Measurements from ENCODE around the gene NELL1.
"Not testable (repeated sequence)": the region's sequence is repeated elsewhere in the genome, so short reads cannot be mapped to it uniquely, and the experiment has no call there.

The NELL1 gene

DNA sequence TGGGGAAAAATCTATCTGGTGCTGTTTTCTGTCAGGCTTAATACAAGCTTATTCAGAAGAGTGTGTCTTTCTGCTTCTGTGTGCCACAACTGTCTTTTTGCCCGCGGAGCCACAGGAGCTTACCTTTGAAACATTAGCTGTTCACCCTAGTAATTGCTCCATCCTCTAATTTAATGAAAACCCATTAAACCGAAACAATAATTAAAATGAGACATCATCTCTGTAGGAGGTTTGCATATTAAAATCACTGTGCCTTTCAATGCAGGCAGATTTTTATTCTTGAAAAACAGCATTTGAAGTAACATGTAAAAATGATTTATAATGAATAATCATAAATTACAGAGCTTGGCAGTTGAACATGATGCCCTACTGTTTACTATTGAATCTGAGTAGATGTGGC, 102.3 kb downstream of the NELL1 start:
- DNase-seq, result no peak

DNA sequence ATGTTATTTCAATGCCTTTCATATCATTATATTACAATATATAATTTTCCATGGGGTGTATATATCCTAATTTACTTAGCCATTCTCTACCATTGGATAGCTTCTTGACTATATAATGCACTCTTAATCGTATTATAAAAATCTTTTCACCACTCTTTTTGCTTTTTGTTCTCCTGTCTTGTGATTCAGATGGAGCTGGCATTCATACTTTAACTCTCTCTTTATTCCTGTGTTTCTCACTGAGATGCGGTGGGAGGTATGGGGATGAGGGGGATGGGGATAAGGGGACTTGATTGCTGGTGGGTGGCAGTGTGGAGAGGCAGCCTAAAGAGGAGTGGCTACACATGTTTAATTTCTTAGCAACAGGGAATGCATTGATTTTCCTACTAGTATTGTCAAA, 105.9 kb downstream of the NELL1 start:
- no peak for DNase-seq

DNA sequence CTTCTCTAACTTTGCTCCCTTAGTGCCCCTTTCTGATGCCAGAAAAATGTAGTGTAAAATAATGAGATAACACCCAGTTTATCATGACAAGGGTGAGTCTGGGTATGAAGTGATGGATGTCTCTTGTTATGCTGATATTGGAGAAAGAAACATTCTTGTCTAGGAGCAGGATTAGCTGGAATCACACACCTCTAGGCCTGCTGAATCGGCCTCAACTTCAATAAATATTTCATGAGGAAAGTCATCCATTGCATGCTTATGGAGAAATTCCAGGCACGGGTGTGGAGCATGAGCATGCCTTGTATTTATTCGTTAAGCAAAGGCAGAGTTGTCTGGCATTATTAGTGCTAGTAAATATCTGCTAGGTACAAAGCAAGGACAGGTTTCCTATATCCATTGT, 113.4 kb downstream of the NELL1 start:
- no peak for DNase-seq

DNA sequence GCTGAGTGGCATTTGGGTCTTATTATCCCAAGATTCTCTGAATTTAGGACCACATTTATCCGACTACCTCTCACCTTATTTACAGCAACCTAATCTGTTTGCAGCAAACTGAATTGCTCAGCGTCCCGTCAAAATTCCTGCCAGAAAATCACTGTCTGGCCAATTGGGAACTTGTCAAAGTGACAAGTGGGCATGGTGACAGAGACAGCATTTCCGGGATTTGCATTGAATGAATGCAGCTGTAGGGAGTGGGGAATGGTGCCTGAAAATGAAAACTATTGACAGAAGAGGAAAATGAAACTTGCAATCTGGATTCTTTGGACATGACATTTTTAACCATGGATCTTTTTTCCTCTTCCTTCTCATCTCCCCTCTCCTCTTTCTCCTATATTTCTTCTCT, 113.8 kb downstream of the NELL1 start:
- no peak for DNase-seq

DNA sequence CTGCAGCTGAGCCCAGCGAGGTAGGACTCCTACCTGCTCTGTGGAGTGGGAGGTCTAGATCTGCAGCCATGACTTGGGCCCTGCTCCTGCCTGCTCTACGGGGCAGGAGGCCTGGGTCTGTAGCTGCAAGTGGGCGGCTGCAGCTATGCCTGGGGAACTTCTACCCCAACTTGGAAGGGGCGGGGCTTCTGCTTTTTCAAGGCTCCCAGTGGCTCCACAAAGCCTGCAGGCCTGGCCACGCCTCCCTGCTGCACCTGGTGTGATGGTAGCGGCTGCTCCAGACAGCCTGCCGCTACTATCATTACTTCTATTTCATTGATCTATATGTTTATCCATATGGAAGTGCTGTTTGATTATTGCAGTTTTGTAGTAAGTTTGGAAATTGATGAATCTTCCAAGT, 121.2 kb downstream of the NELL1 start:
- DNase-seq, result no peak

DNA sequence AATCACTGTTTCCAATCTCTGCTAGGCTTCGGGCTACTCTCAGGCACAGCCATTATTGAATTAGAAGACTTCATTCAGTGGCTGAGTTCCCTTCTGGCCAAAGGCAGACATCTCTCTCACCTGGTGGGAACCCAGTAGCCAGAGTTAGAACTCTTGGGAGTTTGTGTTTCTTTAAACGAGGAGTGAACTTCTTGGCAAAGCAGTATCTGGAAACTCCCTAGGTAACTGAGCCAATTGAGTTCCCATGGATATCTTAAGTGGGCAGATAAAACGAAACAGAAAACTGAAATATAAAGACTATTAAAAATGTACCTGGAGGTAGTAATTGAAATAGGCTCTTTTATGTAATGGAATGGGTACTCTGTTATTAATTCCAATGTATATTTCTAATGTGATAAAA, 125.6 kb downstream of the NELL1 start:
- DNase-seq, result no peak

DNA sequence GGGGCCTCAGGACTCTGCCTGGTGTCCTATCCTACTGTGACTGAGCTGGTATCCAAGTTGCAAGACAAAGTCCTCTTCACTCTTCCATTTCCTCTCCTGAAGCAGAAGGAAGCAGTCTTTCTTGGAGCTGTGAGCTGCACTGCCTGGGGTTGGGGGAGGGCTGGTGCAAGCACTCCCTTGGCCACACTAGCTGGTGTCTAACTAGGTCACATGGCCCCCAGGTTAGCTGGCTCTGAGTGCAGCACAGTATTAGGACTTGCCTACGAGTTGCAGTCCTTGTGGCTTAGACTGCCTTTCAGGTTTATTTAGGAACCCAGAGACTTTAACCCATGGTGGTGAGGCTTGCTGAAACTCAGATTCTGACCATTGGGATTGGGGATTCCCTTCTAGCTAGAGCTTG, 138.9 kb downstream of the NELL1 start:
- DNase-seq, result no peak

DNA sequence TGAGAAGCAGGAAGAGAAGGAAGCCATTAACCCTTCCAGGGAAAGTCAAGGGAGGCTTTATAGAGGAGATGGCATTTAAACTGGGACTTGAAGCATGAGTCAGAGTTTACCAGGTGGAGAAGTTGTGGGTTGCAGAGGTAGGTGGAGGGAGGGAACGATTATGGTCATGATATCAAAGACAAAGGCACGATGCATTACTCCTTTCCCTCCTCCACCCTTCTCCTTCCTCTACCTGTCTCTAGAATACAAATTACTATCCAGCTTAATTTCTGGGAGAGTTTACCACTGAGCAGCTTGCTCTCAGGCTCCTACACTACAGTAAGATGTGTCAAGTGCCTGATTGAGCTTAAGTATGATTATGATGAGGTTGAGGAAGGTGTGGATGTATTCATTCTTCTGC, 151.7 kb downstream of the NELL1 start:
- no peak for DNase-seq

DNA sequence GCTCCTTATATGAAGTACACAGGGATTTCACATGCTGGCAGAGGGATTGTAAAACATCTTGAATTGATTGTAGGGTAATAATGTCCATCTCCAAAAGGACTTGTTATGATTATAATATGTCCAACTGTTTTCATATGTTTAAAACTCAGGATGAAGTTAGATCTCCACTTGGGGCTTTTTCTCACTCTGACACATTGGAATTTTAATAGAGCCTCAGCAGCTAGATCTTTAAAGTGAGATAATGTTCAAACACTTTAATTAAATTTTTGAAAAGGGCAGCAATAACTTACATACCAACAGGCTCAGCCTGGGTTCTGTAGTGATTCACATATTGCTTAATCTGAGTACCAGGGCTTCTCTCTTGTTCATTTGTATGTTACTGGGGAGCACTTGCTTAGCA, 152.1 kb downstream of the NELL1 start:
- no peak for DNase-seq

DNA sequence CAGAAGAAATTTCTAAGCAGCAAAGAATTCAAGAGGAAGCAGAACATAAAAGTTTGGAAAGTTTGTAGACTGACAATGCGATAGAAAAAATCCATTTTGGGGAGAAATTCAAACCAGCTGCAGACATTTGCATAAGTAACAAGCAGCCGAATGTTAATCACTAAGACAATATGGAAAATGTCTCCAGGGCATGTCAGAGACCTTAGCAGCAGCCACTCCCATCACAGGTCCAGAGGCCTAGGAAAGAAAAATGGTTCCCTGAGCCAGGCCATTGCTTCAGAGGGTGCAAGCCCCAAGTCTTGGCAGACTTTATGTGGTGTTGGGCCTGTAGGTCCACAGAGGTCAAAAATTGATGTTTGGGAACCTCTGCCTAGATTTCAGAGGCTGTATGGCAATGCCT, 155.4 kb downstream of the NELL1 start:
- DNase-seq, result no peak

DNA sequence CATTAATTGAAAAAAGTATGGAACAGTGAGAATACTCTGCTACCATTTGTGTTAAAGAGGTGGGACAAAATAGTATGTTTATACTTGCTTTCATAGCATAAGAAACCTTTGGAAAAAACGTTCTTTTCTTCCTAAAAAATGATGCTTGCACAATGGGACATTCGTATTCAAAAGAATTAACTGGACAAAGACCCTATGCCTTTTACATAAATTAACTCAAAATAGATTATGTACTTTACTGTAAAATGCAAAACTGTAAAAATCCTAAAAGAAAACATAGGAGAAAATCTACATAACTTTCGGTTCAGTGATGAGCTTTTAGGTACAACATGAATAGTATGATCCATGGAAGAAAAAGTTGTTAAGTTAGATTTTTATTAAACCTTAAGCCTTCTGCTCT, 166.2 kb downstream of the NELL1 start:
- DNase-seq, result no peak

DNA sequence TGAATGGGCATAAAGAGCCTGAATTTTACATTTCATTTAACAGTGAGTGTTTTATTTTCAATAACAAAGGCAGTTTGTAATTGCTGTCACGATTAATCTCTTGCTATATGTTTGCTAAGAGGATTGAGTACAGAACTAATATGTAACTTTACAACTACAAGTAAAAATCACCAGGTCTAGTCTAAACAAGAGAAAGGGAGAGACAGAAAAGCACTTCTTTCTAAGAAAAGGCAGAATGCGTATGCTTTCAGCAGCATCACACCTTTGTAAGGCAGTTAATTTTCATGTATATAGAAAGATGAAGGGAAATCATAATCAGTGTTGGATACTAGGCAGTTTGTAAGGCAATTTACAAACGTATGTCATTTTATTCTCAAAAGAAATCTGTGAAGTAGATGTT, 169.8 kb downstream of the NELL1 start:
- no peak for DNase-seq

DNA sequence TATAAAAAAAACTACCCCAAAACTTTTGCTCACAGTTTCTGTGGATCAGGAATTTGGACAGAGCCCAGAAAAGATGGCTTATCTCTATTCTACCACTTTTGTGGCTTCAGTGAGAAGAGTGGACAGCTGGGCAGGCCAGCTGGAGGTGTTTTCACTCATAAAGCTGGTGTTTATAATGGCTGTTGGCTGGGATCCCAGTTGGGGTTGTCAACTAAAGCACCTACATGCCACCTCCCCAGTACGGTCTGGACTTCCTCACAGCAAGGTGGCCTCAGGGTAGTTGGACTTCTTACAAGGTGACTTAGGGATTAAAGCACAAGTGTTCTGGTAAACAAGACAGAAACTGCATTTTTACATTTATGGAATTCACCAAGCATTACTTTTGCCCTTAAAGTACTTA, 171.0 kb downstream of the NELL1 start:
- DNase-seq, result peak in 1 of 2 experiments; percentile 40

DNA sequence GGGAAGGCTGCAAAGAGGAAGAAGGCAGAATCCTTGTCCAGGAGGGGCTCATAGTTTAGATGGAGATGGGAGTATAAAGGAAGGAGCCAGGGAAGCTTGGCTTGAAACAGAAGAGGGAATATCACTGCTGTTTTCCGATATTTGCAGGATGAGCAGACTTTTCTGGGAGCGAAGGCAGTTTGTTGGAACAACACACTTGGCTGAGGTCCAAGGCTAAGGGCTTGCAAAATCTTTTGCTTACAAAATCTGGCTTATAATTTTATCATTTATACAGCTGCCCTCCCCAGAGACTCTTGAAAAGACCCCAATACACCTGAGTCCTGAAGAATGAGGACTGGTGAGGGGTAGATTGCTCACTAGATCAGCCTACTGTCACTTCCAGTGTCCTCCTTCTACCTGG, 174.8 kb downstream of the NELL1 start:
- DNase-seq, result no peak

DNA sequence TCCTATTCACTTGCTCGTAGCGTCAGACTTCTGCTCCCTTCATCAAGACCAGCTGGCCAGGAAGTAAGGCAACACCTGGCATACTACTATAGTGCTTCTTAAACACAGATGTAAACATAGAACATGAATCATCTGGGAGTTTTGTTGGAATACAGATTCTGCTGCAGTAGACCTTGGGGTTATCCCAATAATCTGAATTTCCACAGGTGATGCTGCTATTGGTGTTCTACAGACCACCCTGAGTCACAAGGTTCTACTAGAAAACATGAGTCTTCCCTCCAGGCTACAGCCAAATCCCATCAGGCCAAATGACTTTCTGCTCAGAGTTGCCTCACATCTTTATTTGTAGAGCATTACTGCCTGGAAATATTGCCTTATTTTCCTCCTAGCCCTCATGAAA, 175.2 kb downstream of the NELL1 start:
- DNase-seq, result no peak

DNA sequence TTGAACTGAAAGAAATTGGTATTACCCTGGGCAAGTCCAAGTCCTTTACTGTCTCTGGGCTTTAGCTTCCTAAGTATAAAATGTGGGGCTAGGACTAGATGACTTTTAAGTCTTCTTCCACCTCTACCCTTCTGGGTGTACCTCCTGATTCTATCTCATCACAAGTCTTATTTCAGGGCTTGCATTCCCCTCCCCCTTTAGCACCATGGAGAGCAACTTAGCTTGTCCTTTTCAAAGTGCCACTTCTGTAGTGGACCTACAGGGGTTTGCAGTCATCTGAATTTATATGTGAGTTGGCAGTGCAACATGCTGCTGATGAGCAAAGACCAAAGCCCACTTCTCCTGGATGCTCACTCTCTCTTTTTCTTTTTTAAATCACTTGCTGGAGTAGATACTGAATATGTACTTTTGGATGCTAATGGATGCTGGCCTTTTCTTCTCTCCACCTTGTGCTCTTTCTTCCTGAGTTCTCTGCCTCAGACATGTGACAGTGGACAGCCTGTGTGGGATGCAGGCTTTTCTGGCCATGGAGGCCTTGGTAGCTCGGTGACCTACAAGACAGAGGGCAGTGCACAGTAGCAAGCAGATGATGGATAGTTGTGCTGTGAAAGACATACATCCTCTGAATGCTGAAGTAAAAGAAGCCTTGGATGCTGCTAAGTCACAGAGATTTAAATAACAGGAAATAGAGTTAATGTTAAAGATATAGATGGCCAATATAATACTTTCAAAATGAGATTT, 185.0 kb downstream of the NELL1 start:
- DNase-seq, result no peak

DNA sequence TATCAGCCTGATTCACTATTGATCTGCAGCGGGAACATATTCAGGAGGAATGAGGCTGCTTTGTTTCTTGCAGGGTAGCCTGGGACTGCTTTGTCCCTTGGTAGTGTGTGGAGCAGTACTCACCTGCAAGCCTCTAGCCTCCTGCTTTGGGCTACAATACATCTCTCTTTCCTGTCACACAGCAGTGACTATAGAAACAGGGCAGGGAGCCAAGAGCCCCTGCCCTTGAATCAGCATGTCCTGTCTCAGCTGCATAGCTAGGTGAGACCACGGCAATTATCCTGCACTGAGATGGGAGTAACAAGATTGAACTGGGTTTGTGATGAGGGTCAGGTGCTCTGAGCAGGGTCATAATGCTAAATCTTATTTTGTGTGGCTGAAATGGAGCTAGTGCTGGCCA, 191.9 kb downstream of the NELL1 start:
- no peak for DNase-seq

DNA sequence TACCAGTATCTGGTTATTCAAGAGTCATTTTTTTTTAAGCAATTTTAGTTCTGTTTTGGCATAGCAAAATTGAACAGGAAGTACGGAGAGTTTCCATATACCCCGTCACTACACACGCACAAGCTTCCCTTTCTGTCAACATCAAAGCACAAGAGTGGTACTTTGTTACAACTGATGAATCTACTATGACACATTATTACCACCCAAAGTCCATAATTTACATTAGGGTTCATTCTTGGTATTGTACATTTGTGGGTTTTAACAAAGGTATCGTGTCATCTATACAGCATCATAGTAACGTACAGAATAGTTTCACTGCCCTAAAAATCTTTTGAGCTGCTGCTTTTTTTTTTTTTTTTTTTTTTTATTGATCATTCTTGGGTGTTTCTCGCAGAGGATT, 192.9 kb downstream of the NELL1 start:
- not testable (repeated sequence) for DNase-seq

DNA sequence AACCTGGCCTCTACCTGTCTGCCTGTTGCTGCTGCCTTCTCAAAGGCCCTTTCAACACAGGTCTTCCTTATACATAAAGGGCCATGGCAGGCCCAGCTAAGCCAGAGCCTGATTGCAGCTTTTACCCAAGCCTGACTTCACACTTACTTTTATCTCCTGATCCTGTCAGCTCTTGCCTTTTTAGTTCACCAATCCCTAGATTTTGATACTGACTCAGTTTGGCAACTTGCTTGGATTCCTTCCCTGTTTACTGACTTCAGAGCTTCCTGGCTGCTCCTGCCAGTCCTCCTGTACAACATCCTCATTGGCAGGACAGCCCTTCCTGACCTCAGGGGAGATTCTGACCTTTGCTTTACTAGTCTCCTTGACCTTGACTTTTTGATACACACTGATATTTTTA, 195.2 kb downstream of the NELL1 start:
- no peak for DNase-seq

DNA sequence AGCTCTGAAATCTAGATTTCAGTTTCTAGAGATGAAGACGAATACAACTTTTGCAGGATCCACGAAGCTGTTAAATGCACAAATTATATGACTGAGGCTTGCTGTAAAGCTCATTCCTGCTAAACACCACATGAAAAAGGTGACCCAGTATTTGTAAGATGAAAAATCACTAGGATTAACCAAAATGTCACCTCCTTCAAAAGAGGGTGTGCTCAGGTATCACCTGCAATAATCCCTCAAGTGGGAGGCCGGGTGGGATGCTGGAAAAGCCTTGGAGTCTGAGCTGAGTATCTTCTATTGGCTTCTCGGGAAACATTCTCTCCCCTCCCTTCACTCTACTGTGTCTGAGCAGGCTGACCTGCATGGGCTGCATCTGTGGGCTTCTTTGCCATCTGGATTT, 195.8 kb downstream of the NELL1 start:
- DNase-seq, result no peak

DNA sequence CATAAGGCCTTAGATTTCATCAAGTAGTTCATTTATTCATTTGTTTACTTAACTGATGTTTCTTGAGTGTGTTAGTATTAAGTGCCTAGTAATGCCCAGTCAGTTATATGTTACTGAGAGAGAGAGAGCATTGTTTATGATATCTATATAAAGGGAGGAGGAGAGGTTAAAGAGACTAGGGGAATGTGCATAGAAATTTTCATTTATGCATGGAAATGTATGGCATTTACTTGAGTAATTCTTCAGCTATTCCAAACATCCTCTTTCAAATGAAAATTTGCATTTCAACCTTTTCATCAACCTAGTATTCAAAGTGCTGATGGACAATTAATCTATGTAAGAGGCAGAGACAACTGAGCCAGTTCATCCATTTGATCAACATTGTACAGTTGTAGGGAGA, 199.7 kb downstream of the NELL1 start:
- DNase-seq, result no peak

DNA sequence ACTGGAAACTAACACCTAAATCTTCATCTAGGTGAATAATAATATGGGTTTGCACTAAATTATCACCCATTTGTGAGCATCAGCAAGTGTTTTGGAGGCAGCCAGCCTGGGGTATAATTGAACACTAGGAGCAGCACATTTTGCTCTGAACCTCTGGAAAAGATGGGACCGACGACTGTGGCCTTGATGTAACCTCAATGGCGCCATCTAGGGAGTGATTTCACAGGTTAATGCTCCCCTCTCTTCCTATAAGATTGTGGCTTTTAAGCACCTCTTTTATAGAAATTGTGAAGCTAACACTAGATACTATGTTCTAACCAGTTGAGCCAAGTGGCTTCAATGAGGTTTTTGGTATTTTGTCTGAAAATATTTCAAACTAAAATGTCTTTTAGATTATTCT, 203.7 kb downstream of the NELL1 start:
- peak; percentile 35 to 77 for DNase-seq

DNA sequence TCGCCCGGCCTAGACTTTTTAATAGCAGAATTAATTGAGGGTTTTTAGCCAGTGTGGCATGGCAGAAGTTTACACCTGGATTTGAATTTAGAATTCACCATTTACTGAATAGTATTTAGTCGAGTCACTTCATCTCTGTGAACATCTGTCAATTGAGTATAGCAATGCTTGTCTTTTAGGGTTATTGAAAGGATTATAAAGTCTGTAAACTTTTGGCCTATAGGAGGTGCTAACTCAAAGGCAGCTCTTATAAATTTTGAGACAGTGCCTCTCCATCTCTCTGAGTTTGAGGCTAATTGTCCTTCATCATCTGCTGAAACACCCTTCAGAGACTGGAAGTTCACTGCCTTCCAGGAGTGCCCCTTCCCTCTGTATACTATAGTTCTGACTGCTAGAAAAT, 205.0 kb downstream of the NELL1 start:
- DNase-seq, result no peak

DNA sequence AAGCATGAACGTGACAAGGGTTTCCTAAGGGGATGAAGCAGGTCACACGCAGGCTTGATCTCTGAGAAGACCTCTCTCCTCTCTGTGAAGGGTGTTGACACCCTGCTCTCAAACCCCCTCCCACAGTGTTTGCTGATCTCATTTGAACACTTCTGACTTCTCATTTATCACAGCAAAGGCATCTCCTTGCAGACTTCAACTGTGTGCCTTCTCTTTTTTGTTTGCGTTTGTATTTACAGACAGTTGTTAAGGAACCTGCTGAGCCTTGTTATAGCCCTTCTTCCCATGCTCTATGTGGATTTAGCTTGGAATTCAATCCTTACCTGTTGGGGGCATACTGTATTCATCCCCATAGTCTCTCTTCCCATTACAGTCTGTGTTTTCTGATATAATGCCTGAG, 206.5 kb downstream of the NELL1 start:
- DNase-seq, result no peak

DNA sequence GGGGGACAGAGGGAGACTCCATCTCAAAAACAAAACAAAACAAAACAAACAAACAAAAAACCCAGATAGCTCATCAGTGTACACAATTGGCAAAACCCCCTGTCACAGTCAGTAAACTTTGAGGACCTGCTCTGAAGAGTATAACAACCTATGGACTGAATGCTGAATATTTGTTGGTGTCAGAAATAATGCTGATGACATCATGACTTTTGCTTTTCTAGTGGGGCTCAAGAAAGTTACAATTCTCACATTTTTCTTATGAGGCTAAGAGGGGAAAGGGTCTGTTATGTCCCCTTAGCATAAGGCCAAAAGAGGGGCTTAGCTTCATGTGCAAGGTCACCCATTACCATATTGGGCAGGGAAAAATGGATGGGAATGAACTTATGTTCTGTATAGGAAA, 207.4 kb downstream of the NELL1 start:
- DNase-seq, result no peak

DNA sequence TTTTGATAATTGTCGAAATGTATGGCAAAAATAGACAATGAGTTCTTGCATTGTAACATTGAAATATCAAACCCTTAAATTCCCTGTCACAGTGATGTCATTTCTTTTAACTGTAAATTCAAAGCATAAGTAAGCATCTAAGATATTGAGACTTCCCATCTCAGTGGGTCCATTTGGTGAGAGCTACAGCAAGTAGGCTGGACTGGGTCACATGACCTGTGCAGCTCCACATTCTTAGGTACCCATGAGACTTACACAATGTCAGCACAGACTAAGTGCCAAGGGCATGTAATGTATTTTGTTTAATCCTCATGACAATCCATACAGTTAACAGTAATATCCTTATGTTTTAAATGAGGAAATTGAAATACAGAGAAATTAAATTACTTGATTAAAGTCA, 210.7 kb downstream of the NELL1 start:
- DNase-seq, result no peak

Data from NCI-H446 (cell line).